Type B pancreatic cell (in vitro differentiated cells): ENCODE measurements around the gene PYGO2. TPM values are rescaled to one million over a fixed set of nuclear protein-coding genes. Genes with fewer than 3 reads are reported as not detected.
A peak's percentile ranks its signal among the peaks of the same experiment; 100 is the strongest.
"Not testable (repeated sequence)": the region's sequence is repeated elsewhere in the genome, so short reads cannot be mapped to it uniquely, and the experiment has no call there.

Experiments
- DNase-seq: peaks from one replicate; pipeline ENCODE4 v3.0.0; 2021; ENCODE audit warnings: mixed read lengths; ENCODE audit not compliant: unreplicated experiment; ENCODE audit errors: extremely low spot score
- H3K27ac Mint-ChIP-seq: 2 replicates; pipeline ENCODE4 v1.8.0; 2021; ENCODE audit warnings: mild to moderate bottlenecking, mixed read lengths
- H3K27me3 Mint-ChIP-seq: 2 replicates; pipeline ENCODE4 v1.8.0; 2021; ENCODE audit warnings: mixed read lengths
- H3K36me3 Mint-ChIP-seq: 2 replicates; pipeline ENCODE4 v1.8.0; 2021; ENCODE audit warnings: mixed read lengths
- H3K4me1 Mint-ChIP-seq: one replicate; pipeline ENCODE4 v1.8.0; 2021; ENCODE audit warnings: mixed read lengths; ENCODE audit not compliant: unreplicated experiment
- H3K4me3 Mint-ChIP-seq: 2 replicates; pipeline ENCODE4 v1.8.0; 2021; ENCODE audit warnings: mild to moderate bottlenecking, mixed read lengths
- H3K9me3 Mint-ChIP-seq: 2 replicates; pipeline ENCODE4 v1.8.0; 2021; ENCODE audit warnings: mixed read lengths
- CTCF ChIP-seq: fragments of 200-600 bp; sonication (generic); conservative IDR thresholded peaks from 2 replicates; pipeline ENCODE4 v1.5.0; 2021; ENCODE audit warnings: antibody characterized with exemption, mild to moderate bottlenecking
- total RNA-seq: library from RNA; stranded (reverse); gene quantifications from 2 replicates; pipeline ENCODE4 v1.2.1, GENCODE V29; 2021; ENCODE audit warnings: low replicate concordance

The PYGO2 gene
- total RNA-seq, 1 donor from 2014 or later, result 49.0 TPM

GRCh38 chr1:154996966-154997701 lies 35.6 kb upstream of the PYGO2 start:
- Mint-ChIP-seq H3K4me3 (peak overlapping the region; percentile 61), H3K36me3 (no peaks in the 10 kb centered on the region), H3K27me3 (no peaks in the 10 kb centered on the region), H3K4me1 (peaks cover 26% of the 10 kb centered on the region), H3K27ac (no peak overlapping the region), H3K9me3 (no peaks in the 10 kb centered on the region)
- no peak for DNase-seq
- TF ChIP-seq CTCF, result no peak

DNA sequence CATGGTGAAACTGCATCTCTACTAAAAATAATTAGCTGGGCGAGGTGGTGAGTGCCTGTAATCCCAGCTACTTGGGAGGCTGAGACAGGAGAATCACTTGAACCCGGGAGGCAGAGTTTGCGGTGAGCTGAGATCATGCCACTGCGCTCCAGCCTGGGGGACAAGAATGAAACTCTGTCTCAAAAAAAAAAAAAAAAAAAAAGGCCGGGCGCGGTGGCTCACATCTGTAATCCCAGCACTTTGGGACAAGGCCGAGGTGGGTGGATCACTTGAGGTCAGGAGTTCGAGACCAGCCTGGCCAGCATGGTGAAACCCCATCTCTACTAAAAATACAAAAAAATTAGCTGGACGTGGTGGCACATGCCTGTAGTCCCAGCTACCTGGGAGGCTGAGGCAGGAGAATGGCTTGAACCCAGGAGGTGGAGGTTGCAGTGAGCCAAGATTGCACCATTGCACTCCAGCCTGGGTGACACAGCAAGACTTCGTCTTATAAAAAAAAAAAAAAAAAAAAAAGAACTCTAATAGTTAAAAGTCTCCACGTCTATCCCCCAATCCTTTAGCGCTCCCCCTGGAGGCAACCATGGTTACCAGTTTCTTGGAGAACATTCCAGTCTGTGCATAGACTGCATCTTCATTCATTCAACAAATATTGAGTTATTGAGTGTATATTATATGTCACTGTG lies 33.9 kb upstream of the PYGO2 start:
- peaks cover 26% of the 10 kb centered on the region for H3K4me1 Mint-ChIP-seq
- not testable (repeated sequence) for H3K9me3 Mint-ChIP-seq, DNase-seq, H3K27me3 Mint-ChIP-seq, H3K36me3 Mint-ChIP-seq, H3K4me3 Mint-ChIP-seq
- peak; percentile 58 for TF ChIP-seq CTCF
- H3K27ac Mint-ChIP-seq, result peak overlapping the region; percentile 13

GRCh38 chr1:154994591-154994990 lies 33.0 kb upstream of the PYGO2 start:
- DNase-seq, result no peak
- H3K27me3 Mint-ChIP-seq, result no peaks in the 10 kb centered on the region
- H3K9me3 Mint-ChIP-seq, result no peaks in the 10 kb centered on the region
- no peak for TF ChIP-seq CTCF
- H3K4me1 Mint-ChIP-seq, result peaks cover 26% of the 10 kb centered on the region
- H3K27ac Mint-ChIP-seq, result peak overlapping the region; percentile 38
- H3K4me3 Mint-ChIP-seq, result no peak overlapping the region
- H3K36me3 Mint-ChIP-seq, result no peaks in the 10 kb centered on the region

GRCh38 chr1:154994269-154994587 lies 32.6 kb upstream of the PYGO2 start:
- Mint-ChIP-seq H3K36me3 (no peaks in the 10 kb centered on the region), H3K9me3 (no peaks in the 10 kb centered on the region), H3K27ac (peak overlapping the region; percentile 38), H3K27me3 (no peaks in the 10 kb centered on the region), H3K4me1 (peaks cover 26% of the 10 kb centered on the region), H3K4me3 (no peak overlapping the region)
- DNase-seq, result no peak
- no peak for TF ChIP-seq CTCF

- Mint-ChIP-seq H3K36me3 (peaks cover 4% of the 10 kb centered on the region), H3K9me3 (no peaks in the 10 kb centered on the region), H3K4me1 (peaks cover 25% of the 10 kb centered on the region), H3K4me3 (no peak within 1 kb of the TSS), H3K27me3 (no peaks in the 10 kb centered on the region), H3K27ac (peak within 1 kb of the TSS; percentile 38)
- DNase-seq, result no peak
- TF ChIP-seq CTCF, result no peak
These were observed 32.1 kb upstream of the PYGO2 start, which contains the start of gene LENEP for GRCh38 chr1:154993572-154994268. Gene LENEP (plus strand): TSS chr1:154993586. CDS start chr1:154993608, 22 bp downstream.
